ENCODE measurements around the gene COL4A2.

- TF ChIP-seq, protein P1, sequence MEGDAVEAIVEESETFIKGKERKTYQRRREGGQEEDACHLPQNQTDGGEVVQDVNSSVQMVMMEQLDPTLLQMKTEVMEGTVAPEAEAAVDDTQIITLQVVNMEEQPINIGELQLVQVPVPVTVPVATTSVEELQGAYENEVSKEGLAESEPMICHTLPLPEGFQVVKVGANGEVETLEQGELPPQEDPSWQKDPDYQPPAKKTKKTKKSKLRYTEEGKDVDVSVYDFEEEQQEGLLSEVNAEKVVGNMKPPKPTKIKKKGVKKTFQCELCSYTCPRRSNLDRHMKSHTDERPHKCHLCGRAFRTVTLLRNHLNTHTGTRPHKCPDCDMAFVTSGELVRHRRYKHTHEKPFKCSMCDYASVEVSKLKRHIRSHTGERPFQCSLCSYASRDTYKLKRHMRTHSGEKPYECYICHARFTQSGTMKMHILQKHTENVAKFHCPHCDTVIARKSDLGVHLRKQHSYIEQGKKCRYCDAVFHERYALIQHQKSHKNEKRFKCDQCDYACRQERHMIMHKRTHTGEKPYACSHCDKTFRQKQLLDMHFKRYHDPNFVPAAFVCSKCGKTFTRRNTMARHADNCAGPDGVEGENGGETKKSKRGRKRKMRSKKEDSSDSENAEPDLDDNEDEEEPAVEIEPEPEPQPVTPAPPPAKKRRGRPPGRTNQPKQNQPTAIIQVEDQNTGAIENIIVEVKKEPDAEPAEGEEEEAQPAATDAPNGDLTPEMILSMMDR (IDR thresholded peaks at IDR 0.05) = no peak
- TF ChIP-seq POLR2A (IDR thresholded peaks at IDR 0.05) = no peak
Measured at GRCh38 chr13:110309661-110310524, 2.8 kb downstream of the COL4A2 start.
